PC-9 (cell line): Measurements from ENCODE around the gene CDK5. TPM values are rescaled to one million over a fixed set of nuclear protein-coding genes. Genes with fewer than 3 reads are reported as not detected.

Source experiments
- BruUV-seq: library from RNA; stranded (reverse); fragments of 400-500 nt; replicated peaks from 2 replicates; lab custom pipeline; 2021; lab: Mats Ljungman, UMichigan
- CTCF ChIA-PET: fragments of 300-600 bp; sonication (Branson Sonifier 250); formaldehyde crosslinking; loops from one replicate; lab custom pipeline; 2022; ENCODE audit warnings: antibody characterized with exemption; lab: Charles Lee
- POLR2A ChIA-PET: fragments of 300-600 bp; sonication (Branson Sonifier 250); formaldehyde crosslinking; loops from one replicate; lab custom pipeline; 2022; ENCODE audit warnings: antibody characterized with exemption; ENCODE audit not compliant: unreplicated experiment; lab: Charles Lee
- DNase-seq, 2 experiments: peaks; one replicate each; pipeline versions ENCODE4 v3.0.0 to v3.0.0-alpha.2; 2015 to 2022; ENCODE audit warnings: mixed read lengths in 1 of 2
- H2AFZ ChIP-seq: fragments of 200-600 bp; sonication (generic); 2 replicates; pipeline ENCODE4 v1.8.1; 2017; ENCODE audit warnings: antibody characterized with exemption
- H3F3A ChIP-seq: fragments of 200-600 bp; sonication (generic); 2 replicates; pipeline ENCODE4 v1.8.1; 2017; ENCODE audit warnings: antibody characterized with exemption, mild to moderate bottlenecking, low read depth; ENCODE audit not compliant: insufficient read depth
- H3K27ac ChIP-seq: fragments of 200-600 bp; sonication (generic); 2 replicates; pipeline ENCODE4 v1.6.1; 2016; ENCODE audit warnings: mixed run types
- H3K27me3 ChIP-seq: fragments of 200-600 bp; sonication (generic); 2 replicates; pipeline ENCODE4 v1.6.1; 2016; ENCODE audit warnings: low read depth, mixed run types; ENCODE audit not compliant: insufficient read depth
- H3K36me3 ChIP-seq: fragments of 200-600 bp; sonication (generic); 2 replicates; pipeline ENCODE4 v1.6.1; 2016; ENCODE audit warnings: low read depth, mixed run types
- H3K4me1 ChIP-seq: fragments of 200-600 bp; sonication (generic); replicated peaks from 2 replicates; pipeline ENCODE4 v1.6.1; 2016; ENCODE audit warnings: mixed run types; ENCODE audit not compliant: insufficient read depth
- H3K4me2 ChIP-seq: fragments of 200-600 bp; sonication (generic); 2 replicates; pipeline ENCODE4 v1.6.1; 2017; ENCODE audit warnings: mixed run types
- H3K4me3 ChIP-seq: fragments of 200-600 bp; sonication (generic); 2 replicates; pipeline ENCODE4 v1.6.1; 2016; ENCODE audit warnings: mixed run types
- H3K79me2 ChIP-seq: fragments of 200-600 bp; sonication (generic); 2 replicates; pipeline ENCODE4 v1.6.1; 2017; ENCODE audit warnings: low read depth, mixed run types
- H3K9me2 ChIP-seq: fragments of 200-600 bp; sonication (generic); 2 replicates; pipeline ENCODE4 v1.8.1; 2017; ENCODE audit warnings: mild to moderate bottlenecking; ENCODE audit not compliant: insufficient read depth
- H3K9me3 ChIP-seq: fragments of 200-600 bp; sonication (generic); 2 replicates; pipeline ENCODE4 v1.8.1; 2016; ENCODE audit warnings: low read depth; ENCODE audit not compliant: insufficient read depth
- H4K20me1 ChIP-seq: fragments of 200-600 bp; sonication (generic); 2 replicates; pipeline ENCODE4 v1.8.1; 2017; ENCODE audit not compliant: insufficient read depth
- EZH2 ChIP-seq: fragments of 200-600 bp; sonication (generic); IDR thresholded peaks from 2 replicates; pipeline ENCODE4 v1.8.0; 2017; ENCODE audit warnings: antibody characterized with exemption, low read depth
- intact Hi-C: fragments of 100-400 bp; cut with micrococcal nuclease; formaldehyde crosslinking; loops from one replicate; pipeline ENCODE4 v1.10.0; 2022; ENCODE audit not compliant: unreplicated experiment
- total RNA-seq: library from RNA; stranded (reverse); gene quantifications from 2 replicates; pipeline ENCODE4 v1.2.3, GENCODE V29; 2021
- TF ChIP-seq, protein P1 (sequence below): fragments of 200-600 bp; sonication (generic); conservative IDR thresholded peaks from 2 replicates; pipeline ENCODE4 v1.6.1; 2017; ENCODE audit warnings: mixed run types, antibody characterized with exemption, mild to moderate bottlenecking, moderate library complexity

CDK5 gene
- total RNA-seq, 1 experiment from 2014 or later = 45.7 TPM

- Histone ChIP-seq H3K27me3 (no peaks in the 10 kb centered on the region), H3K79me2 (peaks cover 29% of the 10 kb centered on the region), H3K36me3 (0 out of 2 replicates have a peak, but pooled peaks cover 5% of the 10 kb centered on the region), H4K20me1 (peaks cover 60% of the 10 kb centered on the region), H3K4me1 (no peaks in the 10 kb centered on the region), H3K27ac (no peak overlapping the region), H3K4me3 (no peak overlapping the region), H3F3A (no peaks in the 10 kb centered on the region), H2AFZ (no peak overlapping the region), H3K9me2 (no peaks in the 10 kb centered on the region), H3K9me3 (no peaks in the 10 kb centered on the region), H3K4me2 (no peak overlapping the region)
- CTCF ChIA-PET = no interaction called here
- POLR2A ChIA-PET = no interaction called here
- no TSS peak for BruUV-seq
- intact Hi-C loops = no loop called here
- DNase-seq = no peak
- TF ChIP-seq, protein P1, sequence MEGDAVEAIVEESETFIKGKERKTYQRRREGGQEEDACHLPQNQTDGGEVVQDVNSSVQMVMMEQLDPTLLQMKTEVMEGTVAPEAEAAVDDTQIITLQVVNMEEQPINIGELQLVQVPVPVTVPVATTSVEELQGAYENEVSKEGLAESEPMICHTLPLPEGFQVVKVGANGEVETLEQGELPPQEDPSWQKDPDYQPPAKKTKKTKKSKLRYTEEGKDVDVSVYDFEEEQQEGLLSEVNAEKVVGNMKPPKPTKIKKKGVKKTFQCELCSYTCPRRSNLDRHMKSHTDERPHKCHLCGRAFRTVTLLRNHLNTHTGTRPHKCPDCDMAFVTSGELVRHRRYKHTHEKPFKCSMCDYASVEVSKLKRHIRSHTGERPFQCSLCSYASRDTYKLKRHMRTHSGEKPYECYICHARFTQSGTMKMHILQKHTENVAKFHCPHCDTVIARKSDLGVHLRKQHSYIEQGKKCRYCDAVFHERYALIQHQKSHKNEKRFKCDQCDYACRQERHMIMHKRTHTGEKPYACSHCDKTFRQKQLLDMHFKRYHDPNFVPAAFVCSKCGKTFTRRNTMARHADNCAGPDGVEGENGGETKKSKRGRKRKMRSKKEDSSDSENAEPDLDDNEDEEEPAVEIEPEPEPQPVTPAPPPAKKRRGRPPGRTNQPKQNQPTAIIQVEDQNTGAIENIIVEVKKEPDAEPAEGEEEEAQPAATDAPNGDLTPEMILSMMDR = no peak
- no peak for TF ChIP-seq EZH2
Observed at GRCh38 chr7:151102991-151103390, 45.3 kb upstream of the CDK5 start.

GRCh38 chr7:151101621-151102396, 44.1 kb upstream of the CDK5 start:
- Histone ChIP-seq H3K27me3 (no peaks in the 10 kb centered on the region), H3K79me2 (peaks cover 32% of the 10 kb centered on the region), H3K9me2 (no peaks in the 10 kb centered on the region), H3K27ac (no peak overlapping the region), H4K20me1 (peaks cover 54% of the 10 kb centered on the region), H3K4me2 (no peak overlapping the region), H3K4me1 (no peaks in the 10 kb centered on the region), H3K36me3 (0 out of 2 replicates have a peak, but pooled peaks cover 5% of the 10 kb centered on the region), H3F3A (no peaks in the 10 kb centered on the region), H3K9me3 (no peaks in the 10 kb centered on the region), H2AFZ (no peak overlapping the region), H3K4me3 (no peak overlapping the region)
- DNase-seq = no peak
- CTCF ChIA-PET = no interaction called here
- no TSS peak for BruUV-seq
- intact Hi-C loops = no loop called here
- POLR2A ChIA-PET = interaction anchor here (0.6 kb wide), 1 partner anchor 195 kb away, joined by 3 read pairs; no protein-coding TSS in a partner anchor
- TF ChIP-seq EZH2 = no peak
- TF ChIP-seq, protein P1 = no peak

DNA sequence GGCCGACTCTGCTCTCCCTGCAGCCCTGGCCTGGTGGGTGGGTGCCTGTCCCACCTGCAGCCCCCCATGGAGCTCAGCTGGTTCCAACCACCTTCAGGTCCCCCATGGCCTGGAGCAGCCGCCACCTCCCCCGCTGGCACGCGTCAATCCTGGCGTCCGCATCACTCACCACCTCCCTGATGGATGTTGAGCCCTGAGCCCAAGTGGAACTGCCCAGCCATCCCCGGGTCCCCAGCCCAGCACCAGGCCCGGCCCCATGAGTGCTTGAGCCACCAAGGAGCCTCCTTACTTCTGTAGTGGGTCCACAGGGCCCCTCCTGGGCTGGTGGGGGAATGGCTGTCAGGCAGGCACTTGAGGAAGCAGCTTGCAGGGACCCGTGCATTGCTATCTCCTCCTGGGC, 43.2 kb upstream of the CDK5 start:
- BruUV-seq = no TSS peak
- CTCF ChIA-PET = no interaction called here
- intact Hi-C loops = no loop called here

More for the DNA sequence above, 43.2 kb upstream of the CDK5 start:
- Histone ChIP-seq H3F3A (peaks cover 3% of the 10 kb centered on the region; the same call in 1 of the 2 replicates), H3K79me2 (peaks cover 41% of the 10 kb centered on the region), H2AFZ (no peak overlapping the region), H3K9me2 (no peaks in the 10 kb centered on the region), H3K27ac (no peak overlapping the region), H3K4me2 (no peak overlapping the region), H3K4me3 (no peak overlapping the region), H3K27me3 (no peaks in the 10 kb centered on the region), H3K4me1 (no peaks in the 10 kb centered on the region), H4K20me1 (peaks cover 57% of the 10 kb centered on the region), H3K9me3 (no peaks in the 10 kb centered on the region), H3K36me3 (0 out of 2 replicates have a peak, but pooled peaks cover 5% of the 10 kb centered on the region)
- POLR2A ChIA-PET = no interaction called here
- no peak for TF ChIP-seq EZH2
- TF ChIP-seq, protein P1 = no peak
- DNase-seq = no peak
